OCI-LY3 (cell line): ENCODE data around the gene ST6GALNAC1.

ENCODE experiments used
- EZH2phosphoT487 ChIP-seq: fragments of 200-600 bp; shearing (Covaris generic); IDR thresholded peaks from 2 replicates; pipeline ENCODE4 v1.6.1; 2018; ENCODE audit warnings: antibody characterized with exemption, mixed run types, low read depth
- TF ChIP-seq, protein P1 (sequence below): fragments of 200-600, 300-600 bp; sonication (generic); IDR thresholded peaks from 2 replicates; pipeline ENCODE4 v1.5.1; 2014; ENCODE audit warnings: antibody characterized with exemption, low read length, low read depth

DNA sequence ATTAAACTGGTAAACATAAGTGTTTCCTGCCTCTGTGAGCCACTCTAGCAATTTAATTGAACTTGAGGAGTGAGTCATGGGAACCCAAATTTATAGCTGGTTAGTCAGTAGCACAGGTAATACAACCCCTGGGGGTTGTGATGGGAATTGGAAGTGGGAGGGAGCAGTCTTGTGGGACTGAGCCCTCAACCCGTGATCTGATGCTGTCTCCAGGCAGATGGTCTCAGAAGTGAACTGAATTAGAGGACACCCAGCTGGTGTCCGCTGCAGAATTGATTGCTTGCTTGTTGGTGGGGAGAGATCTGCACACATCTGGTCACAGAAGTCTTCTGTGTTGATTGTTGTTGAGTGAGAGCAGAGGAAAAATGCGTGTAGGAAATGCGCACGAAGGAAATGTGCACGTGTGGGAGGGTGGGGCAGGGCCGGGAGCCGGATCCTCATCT, 50.2 kb downstream of the ST6GALNAC1 start:
- TF ChIP-seq, protein P1, sequence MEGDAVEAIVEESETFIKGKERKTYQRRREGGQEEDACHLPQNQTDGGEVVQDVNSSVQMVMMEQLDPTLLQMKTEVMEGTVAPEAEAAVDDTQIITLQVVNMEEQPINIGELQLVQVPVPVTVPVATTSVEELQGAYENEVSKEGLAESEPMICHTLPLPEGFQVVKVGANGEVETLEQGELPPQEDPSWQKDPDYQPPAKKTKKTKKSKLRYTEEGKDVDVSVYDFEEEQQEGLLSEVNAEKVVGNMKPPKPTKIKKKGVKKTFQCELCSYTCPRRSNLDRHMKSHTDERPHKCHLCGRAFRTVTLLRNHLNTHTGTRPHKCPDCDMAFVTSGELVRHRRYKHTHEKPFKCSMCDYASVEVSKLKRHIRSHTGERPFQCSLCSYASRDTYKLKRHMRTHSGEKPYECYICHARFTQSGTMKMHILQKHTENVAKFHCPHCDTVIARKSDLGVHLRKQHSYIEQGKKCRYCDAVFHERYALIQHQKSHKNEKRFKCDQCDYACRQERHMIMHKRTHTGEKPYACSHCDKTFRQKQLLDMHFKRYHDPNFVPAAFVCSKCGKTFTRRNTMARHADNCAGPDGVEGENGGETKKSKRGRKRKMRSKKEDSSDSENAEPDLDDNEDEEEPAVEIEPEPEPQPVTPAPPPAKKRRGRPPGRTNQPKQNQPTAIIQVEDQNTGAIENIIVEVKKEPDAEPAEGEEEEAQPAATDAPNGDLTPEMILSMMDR, result no peak
- TF ChIP-seq EZH2phosphoT487, result no peak
